Fibroblast of lung (primary cell): Measurements from ENCODE around the gene GRK3. TPM values are rescaled to one million over a fixed set of nuclear protein-coding genes. Genes with fewer than 3 reads are reported as not detected.
"Not testable (repeated sequence)": the region's sequence is repeated elsewhere in the genome, so short reads cannot be mapped to it uniquely, and the experiment has no call there.

Source experiments
- DNase-seq, 2 donors: peaks; one replicate each; pipeline versions ENCODE4 v3.0.0 to v3.0.0-alpha.2; 2010; ENCODE audit warnings: low read depth in 2 of 2
- H2AFZ ChIP-seq: 2 replicates; pipeline ENCODE4 v1.5.1; 2012; ENCODE audit warnings: low read length, control low read depth, inconsistent platforms
- H3K27ac ChIP-seq: 2 replicates; pipeline ENCODE4 v1.5.1; 2011; ENCODE audit warnings: low read length, control low read depth; ENCODE audit not compliant: insufficient read depth
- H3K27me3 ChIP-seq: 2 replicates; pipeline ENCODE4 v1.5.1; 2011; ENCODE audit warnings: mild to moderate bottlenecking, low read length; ENCODE audit not compliant: control insufficient read depth, insufficient read depth
- H3K36me3 ChIP-seq: 2 replicates; pipeline ENCODE4 v1.5.1; 2011; ENCODE audit warnings: low read length; ENCODE audit not compliant: control insufficient read depth, insufficient read depth
- H3K4me1 ChIP-seq: 2 replicates; pipeline ENCODE4 v1.5.1; 2011; ENCODE audit warnings: low read length; ENCODE audit not compliant: control insufficient read depth, insufficient read depth; ENCODE audit errors: extremely low read depth
- H3K4me2 ChIP-seq: 2 replicates; pipeline ENCODE4 v1.5.1; 2011; ENCODE audit warnings: low read length, control low read depth; ENCODE audit not compliant: insufficient read depth; ENCODE audit errors: extremely low read depth
- H3K4me3 ChIP-seq, 4 experiments: fragments of 200-600 bp in 1 of 4; sonication (generic) in 1 of 4; replicated peaks in 1 of 4; 2 replicates each; pipeline ENCODE4 v1.5.1; 2011 to 2016; ENCODE audit warnings: low read length in 4 of 4, low read depth in 3 of 4, mild to moderate bottlenecking in 3 of 4, control low read depth in 2 of 4, inconsistent platforms in 1 of 4, mixed read lengths in 1 of 4; ENCODE audit not compliant: insufficient read depth in 1 of 4; ENCODE audit errors: control extremely low read depth in 1 of 4
- H3K79me2 ChIP-seq: 2 replicates; pipeline ENCODE4 v1.5.1; 2012; ENCODE audit warnings: mild to moderate bottlenecking, low read length, inconsistent platforms; ENCODE audit not compliant: control insufficient read depth, insufficient read depth
- H3K9ac ChIP-seq: 2 replicates; pipeline ENCODE4 v1.5.1; 2011; ENCODE audit warnings: mild to moderate bottlenecking, low read length, control low read depth; ENCODE audit not compliant: insufficient read depth
- H3K9me3 ChIP-seq: 2 replicates; pipeline ENCODE4 v1.5.1; 2012; ENCODE audit warnings: low read depth, low read length; ENCODE audit not compliant: control insufficient read depth, insufficient read depth
- H4K20me1 ChIP-seq: 2 replicates; pipeline ENCODE4 v1.5.1; 2011; ENCODE audit warnings: low read length; ENCODE audit not compliant: control insufficient read depth, insufficient read depth; ENCODE audit errors: extremely low read depth
- EZH2 ChIP-seq: IDR thresholded peaks from 2 replicates; pipeline ENCODE4 v1.5.1; 2012; ENCODE audit warnings: low read length, control low read depth, mild to moderate bottlenecking; ENCODE audit errors: missing control alignments
- polyA minus RNA-seq: library from RNA; depleted of rRNA, polyadenylated mRNA; stranded (reverse); fragments of >200 nt; gene quantifications from 2 replicates; pipeline ENCODE4 v1.2.3, GENCODE V29; 2011; ENCODE audit warnings: low replicate concordance
- polyA plus RNA-seq, 2 donors: library from polyadenylated mRNA; depleted of rRNA in 1 of 2; stranded (reverse) in 1 of 2; unstranded in 1 of 2; fragments of >200 nt; gene quantifications; 2 replicates each; pipeline ENCODE4 v1.2.1, GENCODE V29; 2011 to 2012; ENCODE audit warnings: missing spikeins in 1 of 2
- total RNA-seq: library from RNA; depleted of rRNA; stranded (reverse); fragments of >200 nt; gene quantifications from 2 replicates; pipeline ENCODE4 v1.2.1, GENCODE V29; 2014
- TF ChIP-seq, protein P1 (sequence below), 2 donors: IDR thresholded peaks in 1 of 2; conservative IDR thresholded peaks in 1 of 2; 1 replicate in 1 of 2; 2 replicates in 1 of 2; pipeline ENCODE4 v1.5.1; 2011 to 2012; ENCODE audit warnings: low read length in 2 of 2, control low read depth in 1 of 2, inconsistent platforms in 1 of 2, low read depth in 1 of 2, mild to moderate bottlenecking in 1 of 2

GRK3 gene
- total RNA-seq = 1.3 and 1.7 TPM in 2 replicates
- polyA plus RNA-seq = 1.6 and 1.8 TPM in 2 replicates
- 1.4 and 1.6 TPM in 2 replicates for polyA plus RNA-seq (2012)
- 0.35 and 0.93 TPM in 2 replicates for polyA minus RNA-seq

DNA sequence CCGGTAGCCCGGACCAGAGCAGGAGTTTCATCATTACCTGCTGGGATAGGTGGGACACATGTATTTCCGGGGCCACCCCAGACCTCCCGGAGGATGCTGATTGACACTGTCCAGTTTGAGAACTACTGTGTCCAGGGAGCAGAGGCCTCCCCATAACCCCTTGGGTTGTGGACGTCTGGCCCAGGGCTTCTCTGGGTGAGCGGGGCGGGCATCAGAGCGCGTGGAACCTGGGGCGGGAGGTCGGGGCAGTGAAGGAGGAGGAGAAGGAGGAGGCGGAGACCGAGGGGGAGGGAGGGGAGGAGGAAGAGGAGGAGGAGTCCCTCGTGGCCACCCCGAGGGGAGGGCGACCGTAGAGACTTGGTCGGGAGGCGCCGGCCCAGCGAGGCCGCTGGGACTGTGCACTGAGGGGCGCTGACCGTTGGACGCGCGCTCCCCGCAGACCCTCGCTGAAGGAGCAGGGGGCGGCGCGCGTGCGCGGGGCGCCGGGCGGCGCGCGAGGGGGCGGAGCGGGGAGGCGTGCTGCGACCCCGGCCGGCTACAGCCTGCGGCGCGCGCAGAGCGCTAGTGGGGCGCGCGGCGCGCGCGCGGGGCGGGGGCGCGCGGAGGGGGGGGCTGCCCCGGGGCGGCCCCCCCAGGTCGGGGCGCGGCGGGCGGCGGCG lies at the start of gene GRK3:
GRK3 (plus strand) TSS at position 356 of the 659 bp plus-strand sequence. CDS start 366 bp downstream, outside the sequence.
- TF ChIP-seq EZH2 = no peak
- TF ChIP-seq, protein P1, sequence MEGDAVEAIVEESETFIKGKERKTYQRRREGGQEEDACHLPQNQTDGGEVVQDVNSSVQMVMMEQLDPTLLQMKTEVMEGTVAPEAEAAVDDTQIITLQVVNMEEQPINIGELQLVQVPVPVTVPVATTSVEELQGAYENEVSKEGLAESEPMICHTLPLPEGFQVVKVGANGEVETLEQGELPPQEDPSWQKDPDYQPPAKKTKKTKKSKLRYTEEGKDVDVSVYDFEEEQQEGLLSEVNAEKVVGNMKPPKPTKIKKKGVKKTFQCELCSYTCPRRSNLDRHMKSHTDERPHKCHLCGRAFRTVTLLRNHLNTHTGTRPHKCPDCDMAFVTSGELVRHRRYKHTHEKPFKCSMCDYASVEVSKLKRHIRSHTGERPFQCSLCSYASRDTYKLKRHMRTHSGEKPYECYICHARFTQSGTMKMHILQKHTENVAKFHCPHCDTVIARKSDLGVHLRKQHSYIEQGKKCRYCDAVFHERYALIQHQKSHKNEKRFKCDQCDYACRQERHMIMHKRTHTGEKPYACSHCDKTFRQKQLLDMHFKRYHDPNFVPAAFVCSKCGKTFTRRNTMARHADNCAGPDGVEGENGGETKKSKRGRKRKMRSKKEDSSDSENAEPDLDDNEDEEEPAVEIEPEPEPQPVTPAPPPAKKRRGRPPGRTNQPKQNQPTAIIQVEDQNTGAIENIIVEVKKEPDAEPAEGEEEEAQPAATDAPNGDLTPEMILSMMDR (conservative IDR thresholded peaks at IDR 0.05 in 1 of 2, IDR thresholded peaks at IDR 0.05 in 1 of 2; ENCODE audit: low read depth in 1 of 2, low read length in 2 of 2) = no peak
- Histone ChIP-seq H3K4me3 (peak within 1 kb of the TSS; percentile 42 to 65 (median 59)), H3K27me3 (peaks cover 5% of the 10 kb centered on the region), H3K79me2 (no peaks in the 10 kb centered on the region), H3K9ac (peak within 1 kb of the TSS; percentile 28), H3K4me2 (peak within 1 kb of the TSS; percentile 69), H2AFZ (peak within 1 kb of the TSS; percentile 34), H4K20me1 (no peaks in the 10 kb centered on the region), H3K36me3 (no peaks in the 10 kb centered on the region), H3K4me1 (peaks cover 3% of the 10 kb centered on the region), H3K27ac (no peak within 1 kb of the TSS), H3K9me3 (no peaks in the 10 kb centered on the region)
- peak; percentile 39 to 50 for DNase-seq

DNA sequence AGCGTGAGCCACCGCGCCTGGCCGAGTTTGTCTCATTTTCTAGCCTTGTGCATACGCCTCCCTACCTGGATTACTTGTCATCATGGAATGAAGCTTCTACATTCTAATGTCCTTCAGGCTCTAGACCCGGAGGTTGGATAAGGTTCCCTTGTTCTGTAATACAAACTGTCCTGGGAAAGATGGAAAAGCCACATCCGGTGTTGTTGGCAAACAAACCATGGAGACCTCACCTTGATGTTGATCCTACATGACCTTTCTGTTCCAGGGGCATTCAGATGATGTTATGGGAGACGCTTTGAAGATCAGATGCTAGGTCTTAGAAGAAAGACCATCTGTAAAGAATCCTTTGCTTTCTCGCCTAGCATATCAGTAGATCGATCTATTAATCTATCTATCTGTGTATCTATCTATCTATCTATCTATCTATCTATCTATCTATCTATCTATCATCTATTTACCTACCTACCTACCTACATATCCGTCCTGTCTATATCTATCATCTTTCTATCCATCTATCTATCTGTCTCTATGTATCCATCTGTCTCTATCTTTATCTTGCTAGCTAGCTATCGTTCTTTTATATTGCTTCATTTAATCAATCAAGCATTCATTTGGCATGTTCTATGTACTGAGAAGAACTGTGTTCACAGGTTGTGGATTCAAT lies 46.3 kb upstream of the GRK3 start:
- Histone ChIP-seq H3K9ac (no peak overlapping the region), H3K36me3 (no peaks in the 10 kb centered on the region), H3K4me3 (no peak overlapping the region), H2AFZ (no peak overlapping the region), H4K20me1 (no peaks in the 10 kb centered on the region), H3K9me3 (no peaks in the 10 kb centered on the region), H3K27me3 (no peaks in the 10 kb centered on the region), H3K79me2 (no peaks in the 10 kb centered on the region), H3K4me2 (no peak overlapping the region), H3K27ac (no peak overlapping the region), H3K4me1 (no peaks in the 10 kb centered on the region)
- TF ChIP-seq, protein P1 (conservative IDR thresholded peaks at IDR 0.05 in 1 of 2, IDR thresholded peaks at IDR 0.05 in 1 of 2; ENCODE audit: low read depth in 1 of 2, low read length in 2 of 2) = no peak
- TF ChIP-seq EZH2 = no peak
- no peak for DNase-seq

DNA sequence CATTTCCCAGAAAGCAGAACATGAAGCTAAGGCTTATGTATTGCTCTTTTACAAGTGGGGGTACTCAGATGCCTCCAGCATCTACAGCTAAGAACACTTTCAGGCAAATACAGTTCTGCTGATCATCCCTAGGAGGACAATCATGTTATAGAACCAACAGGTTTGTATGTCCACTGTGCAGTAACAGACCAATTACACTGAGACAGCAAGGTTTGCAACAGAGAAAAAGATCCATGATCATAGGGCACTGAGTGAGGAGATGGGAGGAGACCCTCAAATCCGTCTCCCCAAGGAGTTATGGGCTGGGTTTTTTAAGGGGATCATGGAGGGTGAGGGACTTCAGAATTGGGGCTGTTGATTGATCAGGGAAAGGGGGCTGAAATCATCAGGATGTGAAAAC lies 39.1 kb upstream of the GRK3 start:
- H3K36me3 ChIP-seq = no peaks in the 10 kb centered on the region

DNA sequence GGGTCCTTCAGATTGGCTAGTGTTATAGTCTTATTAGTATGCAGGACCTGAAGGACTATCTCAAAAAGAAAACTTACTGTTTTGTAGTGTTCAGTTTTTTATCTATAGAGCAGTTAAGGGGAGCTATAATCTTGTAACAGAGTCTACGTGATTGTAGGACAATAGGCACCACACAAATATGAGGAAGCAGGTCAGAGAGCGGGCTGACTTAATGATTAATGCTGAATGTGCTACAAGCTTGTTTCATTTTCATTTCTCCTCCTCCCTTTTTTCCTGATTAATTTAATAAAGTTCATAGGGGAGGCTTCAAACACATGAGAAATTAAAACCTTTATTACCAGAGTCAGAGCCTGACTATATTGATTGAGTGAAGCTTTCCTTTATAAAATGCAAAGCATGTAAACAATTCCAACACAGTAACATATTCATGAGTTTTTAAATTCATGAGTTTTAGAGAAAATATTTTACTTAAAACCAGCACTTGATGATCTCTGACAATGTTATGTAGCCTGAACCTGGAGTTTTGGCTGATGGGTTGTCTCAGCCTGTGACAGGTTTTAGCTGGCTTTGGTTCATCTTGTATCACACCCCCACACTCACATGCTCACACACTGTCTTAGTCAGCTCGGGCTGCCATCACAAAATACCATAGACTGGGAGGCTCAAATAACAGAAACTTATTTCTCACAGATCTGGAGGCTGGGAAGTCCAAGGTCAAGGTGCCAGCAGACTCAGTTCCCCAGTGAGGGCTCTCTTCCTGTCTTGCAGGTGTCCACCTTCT lies 38.5 kb upstream of the GRK3 start:
- H3K27ac ChIP-seq, H3K36me3 ChIP-seq, H3K4me3 ChIP-seq, H3K4me2 ChIP-seq, H4K20me1 ChIP-seq, H3K79me2 ChIP-seq, H3K9ac ChIP-seq, H3K9me3 ChIP-seq, H3K4me1 ChIP-seq, H3K27me3 ChIP-seq, H2AFZ ChIP-seq: not testable (repeated sequence)
- peak in 1 of 2 donors; percentile 52 for DNase-seq

More for the DNA sequence above, 39.1 kb upstream of the GRK3 start:
- no peak overlapping the region for H3K9ac ChIP-seq
- no peaks in the 10 kb centered on the region for H3K79me2 ChIP-seq
- no peak for DNase-seq
- no peaks in the 10 kb centered on the region for H4K20me1 ChIP-seq
- no peaks in the 10 kb centered on the region for H3K27me3 ChIP-seq
- TF ChIP-seq, protein P1 (conservative IDR thresholded peaks at IDR 0.05 in 1 of 2, IDR thresholded peaks at IDR 0.05 in 1 of 2; ENCODE audit: low read depth in 1 of 2, low read length in 2 of 2) = no peak
- no peak for TF ChIP-seq EZH2
- no peak overlapping the region for H3K27ac ChIP-seq
- H3K9me3 ChIP-seq = no peaks in the 10 kb centered on the region
- H3K4me3 ChIP-seq = no peak overlapping the region
- H2AFZ ChIP-seq = no peak overlapping the region
- H3K4me2 ChIP-seq = no peak overlapping the region
- H3K4me1 ChIP-seq = no peaks in the 10 kb centered on the region
